HG03159 (cell line): Measurements from ENCODE around the gene ZNF839.
"Not testable (repeated sequence)": the region's sequence is repeated elsewhere in the genome, so short reads cannot be mapped to it uniquely, and the experiment has no call there.

Experiments
- ATAC-seq: cut with Tn5 transposase; IDR thresholded peaks from one replicate; pipeline ENCODE4 v1.9.1; 2021; ENCODE audit warnings: mild to moderate bottlenecking, moderate library complexity; ENCODE audit not compliant: unreplicated experiment

The ZNF839 gene

DNA sequence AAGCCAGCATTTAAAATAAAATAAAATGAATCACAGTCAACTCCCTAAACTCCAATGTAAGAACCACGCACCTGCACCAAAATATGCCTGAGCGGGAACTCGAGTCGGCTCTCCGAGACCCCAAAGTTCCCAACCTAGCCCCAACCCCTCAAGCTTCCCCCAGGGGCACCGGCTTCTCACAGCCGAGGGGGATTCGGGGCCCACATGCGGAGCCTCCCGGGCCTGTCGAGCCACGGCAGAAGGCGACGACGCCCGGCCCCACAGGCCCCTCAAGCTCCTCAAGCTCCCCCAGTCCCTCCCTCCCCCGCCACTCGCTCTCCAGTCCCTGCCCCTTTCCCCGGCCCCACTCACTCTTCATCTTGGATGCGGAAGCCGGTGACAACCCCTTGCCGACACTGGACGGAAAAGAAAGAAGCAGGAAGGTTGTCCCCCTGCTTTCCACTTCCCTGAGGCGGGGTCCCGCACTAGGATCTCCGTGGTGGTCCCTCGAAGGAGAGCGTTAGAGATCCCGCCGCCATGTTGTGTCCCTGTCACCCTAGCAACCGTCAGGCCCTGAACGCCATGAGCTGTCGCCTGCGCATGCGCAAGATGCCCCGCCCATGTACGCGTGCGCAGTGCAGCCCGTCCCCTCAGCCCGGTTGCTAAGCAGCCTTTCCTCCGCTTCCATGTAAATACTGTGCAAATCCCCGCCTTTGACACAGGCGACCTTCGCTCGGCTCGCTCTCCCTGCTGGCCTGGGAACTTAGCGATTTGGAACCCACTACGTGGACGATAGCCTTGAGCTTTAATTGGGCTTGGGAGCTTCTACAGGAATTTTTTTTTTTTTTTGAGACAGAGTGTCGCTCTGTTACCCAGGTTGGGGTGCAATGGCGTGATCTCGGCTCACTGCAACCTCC lies 14.7 kb upstream of the ZNF839 start, which contains the start of gene MOK:
Gene MOK (minus strand): TSS at position 554 of the 896 bp plus-strand sequence. CDS start 196 bp downstream, at position 358.
- ATAC-seq, result peak; percentile 94

DNA sequence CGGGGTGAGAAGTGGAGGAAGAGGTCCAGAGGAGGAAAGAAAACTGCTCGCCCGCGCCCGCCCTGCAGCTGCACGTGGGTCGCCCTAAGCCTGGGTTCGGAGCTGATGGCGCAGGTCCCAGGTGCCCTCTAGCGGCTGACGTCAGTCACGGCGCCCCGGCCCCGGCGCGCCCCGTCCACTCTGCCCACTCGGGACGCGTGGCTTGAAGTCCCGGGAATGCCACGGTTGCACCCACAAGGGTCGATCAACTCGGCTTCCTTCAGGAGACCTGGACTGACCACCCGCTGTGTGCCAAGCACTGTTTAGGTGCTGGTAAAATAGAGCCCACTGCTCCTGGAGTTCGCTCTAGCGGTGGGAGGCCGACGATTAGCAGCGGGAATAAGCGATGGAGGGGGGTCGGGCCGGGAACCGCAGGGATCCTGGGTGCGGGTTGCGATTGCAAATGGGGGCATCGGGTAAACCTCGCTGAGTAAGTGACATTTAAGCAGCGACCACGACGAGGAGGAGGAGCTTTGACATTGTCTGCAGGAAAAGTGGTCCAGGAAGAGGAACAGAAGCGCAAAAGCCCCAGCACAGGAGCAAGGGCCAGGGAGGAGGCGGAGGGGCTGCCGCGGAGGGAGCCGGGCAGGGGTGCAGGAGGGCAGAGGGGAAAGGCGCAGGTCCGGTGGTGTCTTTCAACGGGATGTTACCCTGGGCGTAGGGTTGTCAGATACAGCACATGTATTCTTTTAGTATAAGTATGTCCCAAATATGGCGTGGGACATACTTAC lies 5.1 kb upstream of the ZNF839 start:
- peak; percentile 54 for ATAC-seq

DNA sequence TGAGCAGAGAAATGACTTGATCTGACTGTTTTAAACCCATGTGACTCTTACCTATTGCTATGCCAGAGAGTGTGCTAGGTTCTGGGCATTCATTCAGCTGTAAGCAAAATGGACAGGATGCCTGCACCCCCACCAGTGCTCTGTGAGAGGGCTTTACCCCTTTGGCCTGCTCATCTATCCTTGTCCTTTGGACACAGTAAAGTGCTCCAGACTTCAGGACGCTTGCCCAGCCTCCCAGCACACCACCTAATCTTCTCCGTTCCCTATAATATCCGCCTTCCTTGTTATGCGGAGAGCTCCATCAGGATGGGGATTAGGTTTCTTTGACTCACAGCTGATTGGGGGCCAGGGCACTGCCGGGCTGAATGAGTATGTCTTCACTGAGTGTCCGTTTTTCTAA lies 4.4 kb upstream of the ZNF839 start:
- no peak for ATAC-seq

DNA sequence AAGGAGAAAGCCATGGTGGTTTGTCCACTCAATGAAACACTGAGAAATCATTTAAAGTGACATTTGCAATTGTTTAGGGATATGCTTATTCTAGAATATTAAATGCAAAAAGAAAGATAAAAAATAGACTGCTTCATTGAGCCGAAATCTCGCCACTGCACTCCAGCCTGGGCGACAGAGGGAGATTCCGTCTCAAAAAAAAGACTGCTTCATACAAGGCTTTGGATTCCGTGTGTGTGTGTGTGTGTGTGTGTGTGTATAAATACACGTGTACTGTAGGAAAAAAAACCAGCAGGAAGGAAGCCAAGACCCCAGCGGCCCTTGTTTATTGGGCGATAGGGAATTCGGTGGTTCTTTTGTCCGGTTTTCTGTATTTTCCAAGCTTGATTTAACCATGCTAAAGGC lies 3.2 kb upstream of the ZNF839 start:
- no peak for ATAC-seq

DNA sequence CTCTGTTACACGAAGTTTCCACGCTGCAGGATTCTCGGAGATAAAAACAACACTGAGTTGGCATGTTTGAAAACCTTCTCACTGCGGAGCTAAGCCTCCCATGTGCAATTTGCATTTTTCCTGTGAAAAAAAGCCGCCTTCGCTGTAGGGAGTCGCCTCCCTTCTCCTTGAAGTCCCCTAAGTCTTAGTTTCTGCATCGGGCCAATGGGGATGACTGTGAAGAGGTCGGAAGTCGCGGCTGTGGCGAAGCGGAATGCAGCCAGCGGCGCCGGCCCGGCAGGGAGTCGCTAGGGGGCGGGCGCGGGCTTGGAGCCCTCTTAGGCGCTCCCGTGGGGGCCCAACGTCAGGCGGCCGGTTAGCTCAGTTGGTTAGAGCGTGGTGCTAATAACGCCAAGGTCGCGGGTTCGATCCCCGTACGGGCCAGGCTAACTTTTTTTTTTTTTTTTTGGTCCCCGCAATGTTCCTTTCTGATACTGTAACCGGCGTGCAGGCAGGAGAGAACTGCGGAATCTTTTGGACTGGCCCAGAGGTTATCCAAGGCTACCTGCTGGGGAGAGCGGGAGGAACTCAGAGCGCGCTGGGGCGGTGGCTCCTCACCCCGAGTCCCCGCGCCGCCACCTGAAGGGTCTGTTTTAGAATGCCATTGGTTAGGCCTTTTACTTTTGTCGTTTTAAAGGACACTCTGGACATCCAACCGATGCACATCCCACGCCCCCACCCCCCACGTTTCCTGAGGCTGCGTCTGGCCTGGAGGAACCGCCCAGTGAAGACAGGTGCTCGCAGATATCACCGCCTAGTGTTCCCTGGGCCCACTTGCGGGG lies 2.6 kb upstream of the ZNF839 start:
- peak; percentile 48 for ATAC-seq

DNA sequence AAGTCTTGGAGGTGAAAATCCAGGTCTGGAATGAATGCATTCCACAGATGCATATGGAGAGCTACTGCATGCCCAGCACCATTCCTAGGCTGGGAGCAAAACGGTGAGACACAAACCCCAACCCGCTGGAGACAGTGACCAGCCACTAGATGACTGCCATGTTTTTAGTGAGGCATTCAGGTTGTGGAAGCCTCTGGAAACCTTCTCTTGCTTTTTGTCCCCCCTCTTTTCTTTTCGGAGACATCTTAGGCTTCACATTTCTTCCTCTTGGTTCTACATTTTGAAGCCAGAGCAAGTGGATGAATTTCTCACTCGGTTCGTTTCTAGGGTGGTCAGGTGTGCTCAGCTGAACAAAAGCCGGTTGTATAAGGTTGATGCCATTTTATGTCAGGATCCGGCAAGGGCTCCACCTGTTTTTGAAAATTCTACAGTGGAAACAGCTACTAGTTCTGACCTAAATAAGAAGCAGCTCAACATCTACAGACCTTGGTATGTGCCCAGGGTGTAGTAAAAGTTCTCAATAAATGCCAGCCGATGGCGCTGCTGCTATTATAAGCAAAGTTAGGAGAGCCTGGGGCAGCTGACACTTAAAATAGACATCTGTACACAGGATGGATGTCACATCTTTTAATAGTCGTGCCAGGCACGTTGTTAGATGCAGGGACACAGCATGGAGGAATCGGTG lies 1.8 kb upstream of the ZNF839 start:
- no peak for ATAC-seq

DNA sequence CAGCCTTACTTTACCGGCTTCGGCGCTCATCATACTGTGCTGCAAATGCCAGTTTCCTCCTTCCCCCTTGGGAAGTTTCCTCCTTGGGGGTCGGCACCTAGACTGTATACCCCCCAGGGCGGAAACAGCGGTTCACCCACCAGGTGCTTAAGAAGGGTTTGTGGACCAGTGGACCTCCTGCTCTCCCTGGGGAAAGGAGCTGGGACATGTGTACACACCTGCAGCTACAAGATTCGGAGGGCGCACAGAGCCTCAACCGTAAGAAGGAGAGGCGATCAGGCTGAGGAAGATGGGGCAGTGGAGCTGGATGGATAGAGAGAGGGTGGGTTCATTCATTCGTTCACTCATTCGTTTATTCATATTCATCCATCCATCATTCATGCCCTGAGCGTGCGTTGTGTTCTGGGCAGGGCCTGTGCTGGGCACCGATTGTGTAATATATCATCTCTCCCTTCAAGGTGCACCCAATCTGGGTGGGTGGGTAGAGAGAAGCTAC lies 717 bp upstream of the ZNF839 start:
- no peak for ATAC-seq

DNA sequence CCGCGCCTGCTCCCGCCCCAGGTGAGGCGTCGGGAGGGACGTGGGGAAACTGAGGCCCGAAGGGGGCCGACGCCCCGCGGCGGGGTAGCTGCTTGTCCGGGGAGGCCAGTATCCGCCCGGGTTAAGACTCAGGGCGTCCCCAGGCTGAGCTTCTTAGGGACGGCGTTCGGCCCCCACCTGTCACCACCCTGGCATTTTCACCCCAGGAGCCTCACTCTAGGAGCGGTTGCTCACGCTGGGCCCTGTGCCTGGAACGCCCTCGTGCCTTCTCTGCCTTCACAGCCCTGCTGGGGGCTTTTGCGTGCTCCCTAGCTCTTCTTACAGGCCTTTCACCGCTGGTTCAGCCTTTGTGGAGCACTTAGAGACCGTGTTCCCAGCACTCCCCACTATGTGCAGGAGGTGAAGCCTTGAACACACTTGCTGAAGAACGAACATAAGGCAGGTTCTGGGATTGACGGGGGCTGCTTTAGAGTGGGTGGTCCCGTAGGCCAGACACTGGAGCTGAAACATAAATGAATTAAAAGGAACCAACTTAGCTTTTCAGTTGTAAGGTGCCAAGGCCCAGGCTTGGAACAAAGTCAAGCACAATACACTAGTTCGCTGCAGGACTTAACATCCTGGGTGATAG lies 601 bp downstream of the ZNF839 start:
- ATAC-seq, result peak; percentile 11

DNA sequence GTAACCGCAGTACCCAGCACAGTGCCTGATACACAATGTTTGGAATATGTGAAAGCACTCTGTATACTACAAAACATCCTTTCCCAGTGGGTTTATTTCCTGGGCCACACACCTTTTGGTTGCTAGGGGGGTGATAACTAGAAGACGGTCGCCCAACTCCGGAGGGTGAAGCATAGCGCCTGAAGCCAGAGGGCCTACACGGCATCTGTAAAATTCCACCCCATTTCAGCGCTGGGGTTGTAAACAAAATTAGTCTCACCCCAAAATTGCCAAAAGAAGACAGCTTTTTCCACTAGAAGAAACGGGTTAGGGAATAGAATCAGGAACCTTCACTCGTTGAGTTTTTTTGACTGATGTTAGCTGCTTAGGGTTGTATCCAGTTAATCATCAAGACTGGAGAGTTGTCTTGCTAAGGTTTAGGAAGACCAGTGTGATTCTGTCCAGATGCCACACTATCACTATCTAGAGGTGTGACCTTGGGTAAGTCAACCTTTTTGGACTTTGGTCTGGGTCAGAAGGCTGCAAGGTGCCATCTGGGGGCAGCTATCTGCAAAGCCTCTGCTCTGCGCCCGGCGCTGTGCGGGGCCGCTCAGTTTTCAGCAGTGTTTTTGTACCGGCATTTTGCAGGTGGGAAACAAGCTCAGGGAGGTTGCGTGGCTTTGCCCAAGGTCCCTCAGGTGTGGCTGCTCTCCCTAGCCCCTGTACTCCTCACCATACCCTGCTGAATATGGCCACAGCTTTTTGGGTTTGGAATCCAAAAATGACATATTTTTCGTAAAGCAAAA lies 1.3 kb downstream of the ZNF839 start:
- ATAC-seq, result no peak

DNA sequence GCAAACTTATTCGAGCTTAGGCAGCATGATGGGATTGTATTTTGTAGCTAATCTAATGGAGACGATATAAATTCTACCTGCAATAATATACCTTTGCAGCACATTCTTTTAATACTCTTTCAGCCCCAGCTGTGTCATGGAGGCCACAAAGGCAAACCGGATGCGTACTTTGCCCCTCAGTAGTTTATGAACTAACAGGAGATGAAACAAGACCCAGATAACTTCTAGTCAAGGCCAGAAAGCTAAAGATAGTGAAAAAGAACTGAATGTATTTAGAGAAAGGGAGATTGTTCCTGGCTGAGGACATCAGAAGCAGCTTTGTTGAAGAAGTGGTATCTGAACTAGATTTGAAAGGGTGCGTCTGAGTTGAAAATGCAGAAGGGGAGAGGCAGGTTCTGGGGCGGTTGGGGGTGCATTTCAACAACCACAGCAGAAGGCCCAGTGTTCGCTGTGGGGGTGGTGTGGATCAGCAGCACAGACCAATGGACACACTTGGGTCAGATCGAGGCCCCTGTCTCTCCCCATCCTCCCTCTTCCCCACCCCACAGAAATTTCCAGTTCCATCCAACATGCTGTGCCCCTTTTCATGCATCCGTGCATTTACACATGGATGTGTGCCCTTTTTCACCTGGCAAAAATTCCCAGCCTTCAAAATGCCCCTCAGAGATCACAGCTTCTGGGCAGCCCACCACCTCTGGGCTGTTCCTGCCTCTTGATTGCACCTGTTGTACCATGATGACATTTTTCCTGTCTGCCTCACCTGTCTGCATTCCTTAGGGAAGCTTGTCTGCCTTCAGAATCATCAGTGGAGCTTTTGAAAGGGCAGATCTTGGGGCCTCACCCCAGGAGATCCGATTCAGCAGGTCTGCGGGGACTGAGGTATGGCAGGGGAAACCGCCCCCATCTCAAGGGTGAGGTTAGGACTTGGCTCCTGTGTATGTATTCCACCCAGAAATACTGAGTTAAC lies 2.2 kb downstream of the ZNF839 start:
- ATAC-seq, result no peak

DNA sequence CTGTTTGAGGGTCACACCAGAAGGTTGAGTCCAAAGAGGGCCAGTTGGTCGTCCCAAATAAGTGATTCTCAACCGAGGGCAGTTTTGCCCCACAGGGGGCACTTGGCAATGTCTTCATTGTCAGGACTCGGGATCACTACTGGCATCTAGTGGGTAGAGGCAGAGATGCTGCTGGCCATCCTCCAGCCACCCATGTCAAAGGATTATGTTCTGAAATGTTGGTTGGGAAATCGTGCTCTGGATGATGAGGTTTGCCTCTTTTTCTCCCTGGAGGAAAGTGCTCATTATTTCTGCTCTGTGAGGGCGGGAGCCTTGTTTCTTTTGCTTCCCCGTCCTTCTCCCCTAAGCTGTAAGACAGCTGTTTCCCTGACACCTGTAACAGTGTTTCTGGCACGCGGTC lies 3.6 kb downstream of the ZNF839 start:
- no peak for ATAC-seq

DNA sequence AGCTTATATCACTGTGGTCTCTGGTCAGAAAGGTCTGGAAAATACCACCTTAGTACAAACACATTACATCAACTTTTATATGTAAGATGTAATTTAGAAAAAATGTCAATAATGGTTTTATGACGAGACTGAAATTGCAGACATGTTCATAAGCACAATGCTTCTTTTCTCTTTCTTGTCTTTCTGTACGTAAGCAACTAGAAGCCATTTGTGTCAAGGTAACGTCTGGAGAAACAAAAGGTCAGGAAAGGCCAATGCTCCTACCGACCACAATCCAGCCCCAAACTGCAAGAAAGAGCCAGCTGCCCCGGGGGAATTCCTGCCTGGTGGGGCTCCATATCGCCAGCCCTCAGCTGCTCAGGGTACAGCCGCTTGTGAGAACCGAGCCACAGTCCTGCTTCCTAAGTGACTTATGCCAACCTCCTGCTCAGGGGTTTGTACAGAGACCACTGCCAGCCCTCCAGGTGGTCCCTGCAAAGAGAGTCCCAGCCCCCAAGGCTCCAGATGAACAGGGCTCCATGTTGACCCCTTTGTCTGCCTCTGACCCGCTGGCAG lies 6.3 kb downstream of the ZNF839 start:
- no peak for ATAC-seq

DNA sequence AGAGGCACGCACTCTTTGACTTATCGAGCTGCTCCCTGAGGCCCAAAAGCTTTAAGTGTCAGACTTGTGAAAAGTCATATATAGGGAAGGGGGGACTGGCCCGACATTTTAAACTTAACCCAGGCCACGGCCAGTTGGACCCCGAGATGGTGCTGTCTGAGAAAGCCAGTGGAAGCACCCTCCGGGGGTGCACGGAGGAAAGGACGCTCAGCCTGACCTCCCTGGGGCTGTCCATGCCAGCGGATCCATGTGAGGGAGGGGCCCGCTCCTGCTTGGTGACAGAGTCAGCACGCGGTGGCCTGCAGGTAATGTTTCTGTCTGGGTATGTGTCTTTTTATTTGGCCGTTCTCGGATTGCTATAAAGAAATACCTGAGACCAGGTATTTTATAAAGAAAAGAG lies 7.0 kb downstream of the ZNF839 start:
- no peak for ATAC-seq

DNA sequence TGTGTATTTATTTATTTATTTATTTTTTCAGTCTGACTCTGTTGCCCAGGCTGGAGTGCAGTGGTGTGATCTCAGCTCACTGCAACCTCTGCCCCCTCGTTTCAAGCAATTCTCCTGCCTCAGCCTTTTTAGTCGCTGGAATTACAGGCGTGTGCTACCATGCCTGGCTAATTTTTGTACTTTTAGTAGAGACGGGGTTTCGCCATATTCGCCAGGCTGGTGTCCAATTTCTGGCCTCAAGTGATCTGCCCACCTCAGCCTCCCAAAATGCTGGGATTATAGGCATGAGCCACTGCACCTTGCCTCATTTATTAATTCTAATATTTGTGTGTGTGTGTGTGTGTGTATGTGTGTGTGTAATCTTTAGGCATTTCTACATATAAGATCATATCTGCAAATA lies 9.8 kb downstream of the ZNF839 start:
- ATAC-seq, result not testable (repeated sequence)

DNA sequence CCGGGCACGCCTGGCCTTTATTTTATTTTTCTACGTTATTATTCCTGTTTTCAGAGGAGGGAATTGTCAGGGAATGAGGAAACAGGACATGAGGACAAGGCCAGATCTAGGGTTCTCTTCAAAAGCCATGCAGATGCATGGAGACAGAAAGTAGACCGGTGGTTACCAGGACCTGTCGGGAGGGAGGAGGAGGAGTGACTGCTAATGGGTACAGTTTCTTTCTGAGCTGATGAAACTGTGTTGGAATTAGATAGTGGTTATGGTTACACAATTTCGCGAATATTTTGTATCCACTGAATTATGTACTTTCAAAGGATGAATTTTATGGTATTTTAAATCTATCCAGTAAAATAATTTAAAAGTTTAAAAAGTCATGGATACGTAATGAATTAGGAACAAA lies 11.3 kb downstream of the ZNF839 start:
- ATAC-seq, result no peak

DNA sequence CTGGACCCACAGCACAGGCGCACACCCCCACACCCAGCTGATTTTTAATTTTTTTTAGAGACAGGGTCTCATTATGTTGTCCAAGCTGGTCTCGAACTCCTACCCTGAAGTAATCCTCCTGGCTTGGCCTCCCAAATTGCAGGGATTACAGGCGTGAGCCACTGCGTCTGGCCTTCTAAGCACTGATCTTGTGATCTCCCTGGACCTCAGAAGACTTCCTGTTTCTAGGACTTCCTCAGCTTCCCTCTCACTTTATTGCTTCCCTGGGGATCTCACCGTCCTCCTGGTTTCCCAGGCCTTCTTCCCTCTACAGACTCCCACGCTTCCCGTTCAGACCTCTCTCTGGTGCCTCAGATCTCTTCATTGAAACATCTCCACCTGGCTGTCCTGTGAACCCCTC lies 13.8 kb downstream of the ZNF839 start:
- ATAC-seq, result no peak

DNA sequence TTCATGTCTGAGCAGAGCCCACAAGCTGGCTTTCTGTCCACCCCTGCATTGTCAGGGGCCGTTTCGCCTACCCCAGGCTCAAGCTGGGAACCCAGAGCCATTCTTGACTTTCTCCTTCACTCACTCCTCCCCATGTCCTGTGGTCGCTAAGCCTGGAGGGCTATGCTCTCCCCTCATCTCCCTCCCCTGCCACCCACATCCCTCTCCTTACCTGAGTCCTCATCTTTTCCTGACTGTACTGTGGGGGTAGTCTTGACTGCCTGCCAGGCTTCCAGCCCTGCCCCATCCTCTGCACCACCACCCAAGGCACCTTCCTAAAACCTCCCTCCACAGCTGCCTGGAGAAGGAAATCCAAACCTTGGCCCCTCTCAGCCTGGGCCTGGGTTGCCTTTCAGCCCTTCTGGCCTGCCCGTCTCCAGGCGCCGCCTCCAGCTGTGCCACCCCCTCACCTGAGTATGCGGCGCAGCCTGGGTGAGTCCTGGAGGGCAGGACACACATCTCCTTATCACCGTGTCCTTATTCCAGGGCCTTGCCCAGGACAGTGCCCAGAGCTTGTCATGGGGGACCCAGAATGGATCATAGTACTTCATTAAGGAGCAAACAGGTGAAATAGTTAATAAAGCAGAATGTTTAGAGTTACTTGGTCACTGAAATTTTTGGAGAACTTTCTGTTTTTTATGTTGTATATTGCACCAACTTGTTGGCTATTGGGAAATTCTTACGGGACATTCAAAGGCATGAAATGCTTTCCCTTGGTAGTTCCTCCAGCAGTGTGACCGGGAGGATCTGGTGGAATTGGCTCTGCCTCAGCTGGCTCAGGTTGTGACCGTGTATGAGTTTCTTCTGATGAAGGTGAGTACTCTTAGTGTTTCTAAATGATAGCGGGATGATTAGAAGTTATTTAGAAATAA lies 14.5 kb downstream of the ZNF839 start:
- no peak for ATAC-seq
